HG02623 (cell line): Measurements from ENCODE around the gene KRTAP4-16.
"Not testable (repeated sequence)": the region's sequence is repeated elsewhere in the genome, so short reads cannot be mapped to it uniquely, and the experiment has no call there.

Experiments
- ATAC-seq: cut with Tn5 transposase; IDR thresholded peaks from one replicate; pipeline ENCODE4 v1.9.1; 2021; ENCODE audit warnings: moderate library complexity; ENCODE audit not compliant: unreplicated experiment

The KRTAP4-16 gene

DNA sequence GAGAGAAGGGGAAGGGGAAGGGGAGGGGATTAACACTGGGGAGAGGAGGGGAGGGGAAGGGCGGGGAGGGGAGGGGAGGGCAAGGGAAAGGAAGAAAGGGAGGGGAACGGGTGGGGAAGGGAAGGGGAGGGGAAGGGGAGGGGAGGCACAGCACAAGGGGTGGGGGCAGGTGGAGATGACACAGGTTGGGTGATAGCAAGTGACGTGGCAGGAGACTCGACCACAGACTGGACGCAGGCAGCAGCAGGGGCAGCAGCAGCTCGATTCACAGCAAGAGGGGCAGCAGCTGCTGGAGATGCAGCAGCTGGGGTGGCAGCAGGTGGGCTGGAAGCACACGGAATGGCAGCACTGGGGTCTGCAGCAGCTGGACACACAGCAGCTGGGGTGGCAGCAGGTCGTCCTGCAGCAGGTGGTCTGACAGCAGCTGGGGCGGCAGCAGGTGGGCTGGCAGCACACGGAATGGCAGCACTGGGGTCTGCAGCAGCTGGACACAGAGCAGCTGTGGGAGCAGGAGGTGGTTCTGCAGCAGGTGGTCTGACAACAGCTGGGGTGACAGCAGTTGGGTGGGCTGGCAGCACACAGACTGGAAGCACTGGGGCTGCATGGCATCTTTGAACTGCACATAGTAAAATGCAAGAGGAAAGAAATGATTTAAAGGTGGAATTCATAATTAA lies at the start of gene KRTAP4-16:
KRTAP4-16 (minus strand) TSS at position 624 of the 674 bp plus-strand sequence; CDS start at position 624, 0 bp downstream.
- no peak for ATAC-seq

- ATAC-seq, result no peak
Measured at GRCh38 chr17:41151525-41151924, 49.5 kb upstream of the KRTAP4-16 start.

DNA sequence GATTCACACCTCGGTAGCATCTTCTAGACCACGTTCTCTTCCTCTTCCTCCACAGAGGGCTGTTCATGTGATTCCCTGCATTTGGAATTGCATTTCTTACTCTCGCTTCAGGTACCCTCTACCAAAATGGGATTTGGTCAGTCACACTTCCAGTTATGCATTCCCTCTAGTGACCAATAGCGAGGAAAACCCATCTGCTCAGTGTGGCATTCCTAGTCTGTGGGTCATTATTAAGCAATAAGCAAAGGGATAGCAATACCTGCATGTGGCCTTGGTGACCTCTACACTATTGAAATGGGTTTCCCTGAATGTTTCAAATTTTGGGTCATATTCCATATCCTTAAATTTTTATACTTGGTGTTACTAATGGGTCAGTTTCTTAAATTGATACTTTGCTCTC lies 48.0 kb upstream of the KRTAP4-16 start:
- no peak for ATAC-seq

DNA sequence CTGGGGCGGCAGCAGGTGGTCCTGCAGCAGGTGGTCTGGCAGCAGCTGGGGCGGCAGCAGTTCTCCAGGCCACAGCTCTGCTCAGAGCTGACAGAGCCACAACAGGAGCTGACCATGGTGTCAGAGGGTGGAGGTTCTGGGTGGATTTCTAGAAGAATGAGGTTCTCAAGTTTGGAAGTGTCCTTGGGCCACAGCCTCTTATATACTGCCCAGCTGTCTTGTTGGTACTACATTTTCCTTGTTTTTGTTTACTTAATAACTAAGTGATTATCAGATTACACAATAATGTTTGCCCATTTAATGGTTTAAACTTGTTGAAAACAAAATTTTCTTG lies 47.6 kb upstream of the KRTAP4-16 start, which contains the start of gene KRTAP4-5:
KRTAP4-5 (minus strand) TSS at position 174 of the 334 bp plus-strand sequence; CDS start at position 116, 58 bp downstream.
- no peak for ATAC-seq

- not testable (repeated sequence) for ATAC-seq
Measured at GRCh38 chr17:41148971-41149651, 47.1 kb upstream of the KRTAP4-16 start.

- no peak for ATAC-seq
Measured at GRCh38 chr17:41147531-41148204, 45.7 kb upstream of the KRTAP4-16 start.

GRCh38 chr17:41145261-41145660 lies 43.3 kb upstream of the KRTAP4-16 start:
- ATAC-seq, result no peak

DNA sequence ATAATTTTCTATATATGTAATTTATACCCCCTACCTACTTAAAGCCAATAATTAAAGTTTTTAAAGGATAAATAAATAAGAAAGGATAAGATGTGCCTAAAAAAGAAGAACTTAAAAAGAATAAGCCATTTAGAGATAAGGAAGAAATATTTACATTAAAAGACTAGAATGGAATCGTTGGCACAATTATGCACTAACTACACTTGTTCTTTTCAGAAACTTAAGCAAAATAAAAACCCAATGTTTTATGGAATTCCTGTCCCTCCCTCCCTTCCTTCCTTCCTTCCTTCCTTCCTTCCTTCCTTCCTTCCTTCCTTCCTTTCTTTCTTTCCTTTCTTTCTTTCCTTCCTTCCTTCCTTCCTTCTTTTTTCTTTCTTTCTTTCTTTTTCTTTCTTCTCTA lies 42.8 kb upstream of the KRTAP4-16 start:
- ATAC-seq, result no peak

DNA sequence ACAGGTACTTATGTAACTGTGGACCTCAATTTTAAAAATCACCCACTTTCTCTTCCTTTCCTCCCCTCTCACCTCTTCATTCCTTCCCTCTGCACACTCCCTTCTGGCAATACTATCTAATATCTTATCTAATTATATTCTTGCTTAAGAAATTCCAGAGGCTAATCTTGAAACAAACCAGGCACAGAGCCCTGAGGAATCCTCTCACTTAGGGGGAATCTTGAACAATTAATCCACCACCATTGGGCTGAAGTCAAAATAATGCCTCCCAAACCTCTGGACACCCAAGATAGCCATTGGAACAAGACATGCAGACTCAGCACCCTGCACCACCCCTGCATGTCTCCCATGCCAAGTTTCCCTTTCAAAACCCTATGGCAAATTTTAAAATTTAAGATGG lies 39.4 kb upstream of the KRTAP4-16 start:
- no peak for ATAC-seq

DNA sequence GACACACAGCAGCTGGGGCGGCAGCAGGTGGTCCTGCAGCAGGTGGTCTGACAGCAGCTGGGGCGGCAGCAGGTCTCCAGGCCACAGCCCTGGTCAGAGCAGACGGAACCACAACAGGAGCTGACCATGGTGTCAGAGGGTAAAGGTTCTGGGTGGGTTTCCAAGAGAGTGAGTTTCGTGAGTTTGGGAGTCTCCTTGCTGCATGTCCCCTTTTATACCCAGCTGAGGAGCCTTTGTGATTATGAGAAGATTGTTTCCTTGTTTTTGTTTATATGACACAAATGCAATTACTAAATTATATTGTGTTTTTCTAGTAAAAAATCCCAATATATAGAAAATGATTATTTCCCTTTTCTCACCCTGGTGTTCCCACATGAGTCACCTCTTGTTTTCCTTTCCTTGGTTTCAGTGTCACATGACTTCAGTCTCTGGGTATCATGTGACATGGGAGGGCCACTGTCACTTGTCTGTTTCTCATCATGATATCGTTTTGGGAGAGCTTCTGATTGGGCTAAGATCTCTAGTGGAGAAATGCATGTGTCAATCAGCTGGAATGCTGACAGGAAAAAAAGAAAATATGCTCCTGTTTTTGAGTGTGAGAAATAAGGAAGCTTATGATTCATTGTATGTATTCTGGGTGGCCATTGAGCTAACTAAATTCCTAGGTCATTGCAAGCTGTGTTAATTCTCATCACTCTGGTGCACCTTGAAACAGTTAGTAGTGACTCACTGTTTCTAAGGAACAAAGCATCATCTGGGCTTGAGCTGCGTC lies 38.5 kb upstream of the KRTAP4-16 start, which contains the start of gene KRTAP4-6:
KRTAP4-6 (minus strand) TSS at position 185 of the 772 bp plus-strand sequence; CDS start at position 128, 57 bp downstream.
- no peak for ATAC-seq

DNA sequence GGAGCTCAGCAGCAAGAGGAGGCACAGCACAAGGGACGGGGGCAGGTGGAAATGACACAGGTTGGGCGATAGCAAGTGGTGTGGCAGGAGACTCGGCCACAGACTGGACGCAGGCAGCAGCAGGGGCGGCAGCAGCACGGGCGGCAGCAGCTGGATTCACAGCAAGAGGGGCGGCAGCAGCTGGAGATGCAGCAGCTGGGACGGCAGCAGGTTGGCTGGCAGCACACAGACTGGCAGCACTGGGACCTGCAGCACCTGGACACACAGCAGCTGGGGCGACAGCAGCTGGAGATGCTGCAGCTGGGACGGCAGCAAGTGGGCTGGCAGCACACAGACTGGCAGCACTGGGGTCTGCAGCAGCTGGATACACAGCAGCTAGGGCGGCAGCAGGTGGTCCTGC lies 37.9 kb upstream of the KRTAP4-16 start:
- not testable (repeated sequence) for ATAC-seq

DNA sequence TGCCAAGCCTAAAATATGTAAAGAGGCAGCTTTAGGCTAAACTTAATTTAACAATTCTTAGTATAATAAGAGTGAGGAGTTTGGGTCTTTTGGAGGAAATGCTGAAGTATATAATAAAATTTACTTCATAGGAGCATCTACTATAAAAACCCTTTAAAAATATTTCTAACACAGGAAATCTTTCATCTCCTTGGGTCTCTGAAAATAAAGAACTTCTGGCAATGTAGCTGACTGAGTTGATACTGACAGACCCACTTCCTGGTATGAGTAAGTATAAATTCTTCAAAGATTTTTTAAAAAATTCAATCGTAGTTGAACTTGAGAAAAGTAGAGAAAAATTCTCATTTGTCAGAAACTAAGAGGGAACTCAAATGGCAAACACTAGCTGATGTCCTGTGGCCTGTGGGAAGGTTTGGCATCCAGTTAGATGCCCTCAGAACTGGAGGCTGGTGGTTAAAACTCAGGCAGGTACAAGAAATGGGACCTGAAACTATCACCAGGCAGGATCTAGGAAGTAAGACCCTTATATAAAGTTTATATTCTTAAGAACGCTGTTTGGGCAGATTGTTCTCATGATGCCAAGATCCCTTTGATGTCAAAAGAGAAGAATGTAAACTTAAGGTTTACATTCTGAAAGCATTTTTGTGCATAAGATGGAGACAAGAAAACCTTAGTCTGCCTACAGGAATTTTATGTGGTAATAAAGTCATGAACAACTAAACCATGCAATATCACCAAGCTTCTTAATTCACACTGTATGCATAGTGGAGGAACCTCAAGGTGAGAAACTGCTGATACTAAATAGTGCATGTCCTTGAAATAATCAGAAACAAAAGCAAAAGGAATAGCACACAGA lies 32.1 kb upstream of the KRTAP4-16 start:
- no peak for ATAC-seq

- ATAC-seq, result no peak
Measured at GRCh38 chr17:41131979-41132378, 30.0 kb upstream of the KRTAP4-16 start.

GRCh38 chr17:41127371-41127770 lies 25.4 kb upstream of the KRTAP4-16 start:
- no peak for ATAC-seq

- no peak for ATAC-seq
Measured at GRCh38 chr17:41126412-41126811, 24.4 kb upstream of the KRTAP4-16 start.

- ATAC-seq, result no peak
Measured at GRCh38 chr17:41125064-41125463, 23.1 kb upstream of the KRTAP4-16 start.

- not testable (repeated sequence) for ATAC-seq
Measured at GRCh38 chr17:41123991-41124371, 22.0 kb upstream of the KRTAP4-16 start, which contains the start of gene KRTAP4-12. Gene KRTAP4-12, minus strand, starts transcription at chr17:41124182. Its CDS starts 60 bp downstream, at chr17:41124122.

DNA sequence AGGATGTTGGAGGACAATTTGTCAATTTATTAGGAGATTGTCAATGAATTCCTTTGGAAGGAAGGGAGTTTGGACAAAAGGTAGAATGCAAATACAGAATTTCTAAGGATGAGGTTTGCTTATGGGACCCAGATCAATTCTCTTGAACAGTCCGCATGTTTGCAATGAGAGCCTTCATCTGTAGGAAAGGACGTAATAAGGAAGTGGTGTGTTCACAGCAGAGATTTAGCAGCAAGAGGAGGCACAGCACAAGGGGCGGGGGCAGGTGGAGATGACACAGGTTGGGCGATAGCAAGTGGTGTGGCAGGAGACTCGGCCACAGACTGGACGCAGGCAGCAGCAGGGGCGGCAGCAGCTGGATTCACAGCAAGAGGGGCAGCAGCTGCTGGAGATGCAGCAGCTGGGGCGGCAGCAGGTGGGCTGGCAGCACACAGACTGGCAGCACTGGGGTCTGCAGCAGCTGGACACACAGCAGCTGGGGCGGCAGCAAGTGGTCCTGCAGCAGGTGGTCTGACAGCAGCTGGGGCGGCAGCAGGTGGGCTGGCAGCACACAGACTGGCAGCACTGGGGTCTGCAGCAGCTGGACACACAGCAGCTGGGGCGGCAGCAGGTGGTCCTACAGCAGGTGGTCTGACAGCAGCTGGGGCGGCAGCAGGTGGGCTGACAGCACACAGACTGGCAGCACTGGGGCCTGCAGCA lies 21.4 kb upstream of the KRTAP4-16 start:
- not testable (repeated sequence) for ATAC-seq

GRCh38 chr17:41121742-41122141 lies 19.7 kb upstream of the KRTAP4-16 start:
- no peak for ATAC-seq
